ENCODE measurements around the gene KAZN.

KAZN gene

GRCh38 chr1:14739082-14739832 is 140.8 kb downstream of the KAZN start:
- peak; percentile 41 for ATAC-seq (ENCODE audit: low read depth)
- no peaks in the 10 kb centered on the region for H3K9me3 Mint-ChIP-seq
- peaks cover 29% of the 10 kb centered on the region for H3K27me3 Mint-ChIP-seq
- H3K36me3 Mint-ChIP-seq, result peaks cover 2% of the 10 kb centered on the region
- no peak overlapping the region for H3K4me3 Mint-ChIP-seq
- H3K4me1 Mint-ChIP-seq, result no peaks in the 10 kb centered on the region
- no peak overlapping the region for H3K27ac Mint-ChIP-seq
- DNase-seq (ENCODE audit: low spot score in 2 of 2), result no peak

- Mint-ChIP-seq H3K36me3 (peaks cover 2% of the 10 kb centered on the region), H3K27me3 (peaks cover 27% of the 10 kb centered on the region), H3K27ac (no peak overlapping the region), H3K9me3 (no peaks in the 10 kb centered on the region), H3K4me3 (no peak overlapping the region), H3K4me1 (no peaks in the 10 kb centered on the region)
- ATAC-seq (ENCODE audit: low read depth) (no peak), DNase-seq (ENCODE audit: low spot score in 2 of 2) (no peak)
These were observed 141.5 kb downstream of the KAZN start for GRCh38 chr1:14740016-14740415.

GRCh38 chr1:14741082-14741481 is 142.6 kb downstream of the KAZN start:
- H3K27ac Mint-ChIP-seq, result no peak overlapping the region
- H3K4me3 Mint-ChIP-seq, result no peak overlapping the region
- no peak for DNase-seq (ENCODE audit: low spot score in 2 of 2)
- no peaks in the 10 kb centered on the region for H3K4me1 Mint-ChIP-seq
- no peaks in the 10 kb centered on the region for H3K9me3 Mint-ChIP-seq
- H3K36me3 Mint-ChIP-seq, result peaks cover 2% of the 10 kb centered on the region
- no peak for ATAC-seq (ENCODE audit: low read depth)
- H3K27me3 Mint-ChIP-seq, result peaks cover 27% of the 10 kb centered on the region

- Mint-ChIP-seq H3K4me1 (no peaks in the 10 kb centered on the region), H3K4me3 (no peak overlapping the region), H3K27me3 (peaks cover 27% of the 10 kb centered on the region), H3K36me3 (peaks cover 2% of the 10 kb centered on the region), H3K9me3 (no peaks in the 10 kb centered on the region), H3K27ac (no peak overlapping the region)
- ATAC-seq (ENCODE audit: low read depth), result no peak
- DNase-seq (ENCODE audit: low spot score in 2 of 2), result no peak
These were observed 143.0 kb downstream of the KAZN start for GRCh38 chr1:14741532-14741931.

GRCh38 chr1:14742181-14742980 is 143.9 kb downstream of the KAZN start:
- H3K36me3 Mint-ChIP-seq, result peaks cover 2% of the 10 kb centered on the region
- H3K9me3 Mint-ChIP-seq, result no peaks in the 10 kb centered on the region
- H3K4me1 Mint-ChIP-seq, result no peaks in the 10 kb centered on the region
- DNase-seq (ENCODE audit: low spot score in 2 of 2) (no peak), ATAC-seq (ENCODE audit: low read depth) (no peak)
- H3K27ac Mint-ChIP-seq, result no peak overlapping the region
- no peak overlapping the region for H3K4me3 Mint-ChIP-seq
- peaks cover 21% of the 10 kb centered on the region for H3K27me3 Mint-ChIP-seq

GRCh38 chr1:14743368-14743767 is 144.9 kb downstream of the KAZN start:
- Mint-ChIP-seq H3K4me3 (no peak overlapping the region), H3K4me1 (no peaks in the 10 kb centered on the region), H3K36me3 (peaks cover 2% of the 10 kb centered on the region), H3K27me3 (peaks cover 22% of the 10 kb centered on the region), H3K27ac (no peak overlapping the region), H3K9me3 (peaks cover 1% of the 10 kb centered on the region)
- no peak for ATAC-seq (ENCODE audit: low read depth)
- no peak for DNase-seq (ENCODE audit: low spot score in 2 of 2)

GRCh38 chr1:14745001-14745720 is 146.7 kb downstream of the KAZN start:
- peaks cover 20% of the 10 kb centered on the region for H3K27me3 Mint-ChIP-seq
- peaks cover 2% of the 10 kb centered on the region for H3K36me3 Mint-ChIP-seq
- DNase-seq (ENCODE audit: low spot score in 2 of 2) (no peak), ATAC-seq (ENCODE audit: low read depth) (no peak)
- H3K4me3 Mint-ChIP-seq, result no peak overlapping the region
- H3K9me3 Mint-ChIP-seq, result peaks cover 1% of the 10 kb centered on the region
- H3K4me1 Mint-ChIP-seq, result no peaks in the 10 kb centered on the region
- H3K27ac Mint-ChIP-seq, result no peak overlapping the region

- H3K36me3 Mint-ChIP-seq, result no peaks in the 10 kb centered on the region
- peaks cover 1% of the 10 kb centered on the region for H3K9me3 Mint-ChIP-seq
- ATAC-seq (ENCODE audit: low read depth) (no peak), DNase-seq (ENCODE audit: low spot score in 2 of 2) (no peak)
- H3K4me3 Mint-ChIP-seq, result no peak overlapping the region
- H3K4me1 Mint-ChIP-seq, result no peaks in the 10 kb centered on the region
- H3K27me3 Mint-ChIP-seq, result peaks cover 14% of the 10 kb centered on the region
- H3K27ac Mint-ChIP-seq, result no peak overlapping the region
These were observed 147.3 kb downstream of the KAZN start for GRCh38 chr1:14745789-14746188.

- ATAC-seq (ENCODE audit: low read depth) (no peak), DNase-seq (ENCODE audit: low spot score in 2 of 2) (no peak)
- Mint-ChIP-seq H3K9me3 (peaks cover 1% of the 10 kb centered on the region), H3K4me1 (no peaks in the 10 kb centered on the region), H3K27ac (no peak overlapping the region), H3K27me3 (peaks cover 8% of the 10 kb centered on the region), H3K4me3 (no peak overlapping the region), H3K36me3 (no peaks in the 10 kb centered on the region)
These were observed 147.9 kb downstream of the KAZN start for GRCh38 chr1:14746393-14746792.

GRCh38 chr1:14748151-14748550 is 149.7 kb downstream of the KAZN start:
- H3K27me3 Mint-ChIP-seq, result peaks cover 4% of the 10 kb centered on the region
- ATAC-seq (ENCODE audit: low read depth), result no peak
- H3K27ac Mint-ChIP-seq, result no peak overlapping the region
- H3K4me3 Mint-ChIP-seq, result no peak overlapping the region
- H3K9me3 Mint-ChIP-seq, result peaks cover 1% of the 10 kb centered on the region
- H3K4me1 Mint-ChIP-seq, result no peaks in the 10 kb centered on the region
- no peak for DNase-seq (ENCODE audit: low spot score in 2 of 2)
- no peaks in the 10 kb centered on the region for H3K36me3 Mint-ChIP-seq

- Mint-ChIP-seq H3K27me3 (peaks cover 3% of the 10 kb centered on the region), H3K27ac (no peak overlapping the region), H3K36me3 (no peaks in the 10 kb centered on the region), H3K4me1 (no peaks in the 10 kb centered on the region), H3K4me3 (no peak overlapping the region), H3K9me3 (peaks cover 1% of the 10 kb centered on the region)
- ATAC-seq (ENCODE audit: low read depth) (no peak), DNase-seq (ENCODE audit: low spot score in 2 of 2) (no peak)
These were observed 150.5 kb downstream of the KAZN start for GRCh38 chr1:14748977-14749376.

- peaks cover 1% of the 10 kb centered on the region for H3K9me3 Mint-ChIP-seq
- no peaks in the 10 kb centered on the region for H3K36me3 Mint-ChIP-seq
- H3K27me3 Mint-ChIP-seq, result peaks cover 1% of the 10 kb centered on the region
- no peak overlapping the region for H3K27ac Mint-ChIP-seq
- no peak overlapping the region for H3K4me3 Mint-ChIP-seq
- ATAC-seq (ENCODE audit: low read depth) (no peak), DNase-seq (ENCODE audit: low spot score in 2 of 2) (no peak)
- H3K4me1 Mint-ChIP-seq, result no peaks in the 10 kb centered on the region
These were observed 152.0 kb downstream of the KAZN start for GRCh38 chr1:14750490-14750889.

- H3K9me3 Mint-ChIP-seq, result no peaks in the 10 kb centered on the region
- H3K36me3 Mint-ChIP-seq, result no peaks in the 10 kb centered on the region
- ATAC-seq (ENCODE audit: low read depth) (no peak), DNase-seq (ENCODE audit: low spot score in 2 of 2) (no peak)
- H3K4me3 Mint-ChIP-seq, result no peak overlapping the region
- no peak overlapping the region for H3K27ac Mint-ChIP-seq
- H3K4me1 Mint-ChIP-seq, result no peaks in the 10 kb centered on the region
- H3K27me3 Mint-ChIP-seq, result peaks cover 5% of the 10 kb centered on the region
These were observed 157.2 kb downstream of the KAZN start for GRCh38 chr1:14755518-14756252.

Measured in memory B cell (primary cell).